Progenitor cell of endocrine pancreas (in vitro differentiated cells): ENCODE data around the gene STAT6. TPM values are rescaled to one million over a fixed set of nuclear protein-coding genes. Genes with fewer than 3 reads are reported as not detected.
A peak's percentile ranks its signal among the peaks of the same experiment; 100 is the strongest.

Source experiments
- DNase-seq: peaks from one replicate; pipeline ENCODE4 v3.0.0; 2021; ENCODE audit warnings: low spot score; ENCODE audit not compliant: unreplicated experiment
- H3K27ac Mint-ChIP-seq: 2 replicates; pipeline ENCODE4 v1.8.0; 2021; ENCODE audit warnings: mild to moderate bottlenecking, moderate library complexity, mixed read lengths
- H3K27me3 Mint-ChIP-seq: 2 replicates; pipeline ENCODE4 v1.8.0; 2021; ENCODE audit warnings: mixed read lengths
- H3K36me3 Mint-ChIP-seq: 2 replicates; pipeline ENCODE4 v1.8.0; 2022; ENCODE audit warnings: mixed read lengths; ENCODE audit not compliant: insufficient read depth
- H3K4me1 Mint-ChIP-seq: 2 replicates; pipeline ENCODE4 v1.8.0; 2021; ENCODE audit warnings: low read depth, mixed read lengths
- H3K4me3 Mint-ChIP-seq: 2 replicates; pipeline ENCODE4 v1.8.0; 2021; ENCODE audit warnings: low read depth, mild to moderate bottlenecking, moderate library complexity, mixed read lengths
- H3K9me3 Mint-ChIP-seq: 2 replicates; pipeline ENCODE4 v1.8.0; 2021; ENCODE audit warnings: low read depth, mixed read lengths
- CTCF ChIP-seq: fragments of 200-600 bp; sonication (generic); IDR thresholded peaks from one replicate; pipeline ENCODE4 v1.5.0; 2021; ENCODE audit warnings: antibody characterized with exemption, mild to moderate bottlenecking; ENCODE audit not compliant: unreplicated experiment
- long read RNA-seq: library from polyadenylated mRNA; unstranded; transcript quantifications from one replicate; pipeline ENCODE4 v2.0.0, GENCODE V29; 2020
- total RNA-seq: library from RNA; stranded (reverse); gene quantifications from 2 replicates; pipeline ENCODE4 v1.2.1, GENCODE V29; 2021

Gene STAT6
- 130 and 136 TPM in 2 replicates for total RNA-seq
- long read RNA-seq, full-length matches to known transcripts: 6 of 28 reads
- long read RNA-seq, partial matches to known transcripts: 13 of 28 reads
- long read RNA-seq, other reads (novel, unspliced or antisense): 9 of 28 reads

GRCh38 chr12:57111031-57111734 lies at the start of gene STAT6:
Gene STAT6, minus strand, starts transcription at chr12:57111362. Its CDS starts 3,084 bp downstream, at chr12:57108278.
- H3K27me3 Mint-ChIP-seq: peaks cover 4% of the 10 kb centered on the region
- H3K9me3 Mint-ChIP-seq: no peaks in the 10 kb centered on the region
- H3K27ac Mint-ChIP-seq: peak within 1 kb of the TSS; percentile 99
- no peak for DNase-seq
- peaks cover 28% of the 10 kb centered on the region for H3K4me1 Mint-ChIP-seq
- H3K4me3 Mint-ChIP-seq: peak within 1 kb of the TSS; percentile 83
- TF ChIP-seq CTCF: no peak
- H3K36me3 Mint-ChIP-seq: peaks cover 4% of the 10 kb centered on the region

- no peaks in the 10 kb centered on the region for H3K9me3 Mint-ChIP-seq
- no peak overlapping the region for H3K27ac Mint-ChIP-seq
- H3K27me3 Mint-ChIP-seq: no peaks in the 10 kb centered on the region
- TF ChIP-seq CTCF: no peak
- DNase-seq: no peak
- H3K36me3 Mint-ChIP-seq: peaks cover 33% of the 10 kb centered on the region
- H3K4me3 Mint-ChIP-seq: no peak overlapping the region
- no peaks in the 10 kb centered on the region for H3K4me1 Mint-ChIP-seq
These were observed 49.6 kb upstream of the STAT6 start for GRCh38 chr12:57160741-57161140.

GRCh38 chr12:57160040-57160439 lies 48.9 kb upstream of the STAT6 start:
- H3K4me1 Mint-ChIP-seq: no peaks in the 10 kb centered on the region
- H3K4me3 Mint-ChIP-seq: no peak overlapping the region
- no peaks in the 10 kb centered on the region for H3K9me3 Mint-ChIP-seq
- H3K27me3 Mint-ChIP-seq: no peaks in the 10 kb centered on the region
- no peak overlapping the region for H3K27ac Mint-ChIP-seq
- peaks cover 34% of the 10 kb centered on the region for H3K36me3 Mint-ChIP-seq
- TF ChIP-seq CTCF: no peak
- no peak for DNase-seq

- no peak overlapping the region for H3K27ac Mint-ChIP-seq
- no peak for DNase-seq
- H3K27me3 Mint-ChIP-seq: no peaks in the 10 kb centered on the region
- no peak overlapping the region for H3K4me3 Mint-ChIP-seq
- TF ChIP-seq CTCF: no peak
- peaks cover 29% of the 10 kb centered on the region for H3K36me3 Mint-ChIP-seq
- H3K4me1 Mint-ChIP-seq: no peaks in the 10 kb centered on the region
- H3K9me3 Mint-ChIP-seq: no peaks in the 10 kb centered on the region
These were observed 48.1 kb upstream of the STAT6 start for GRCh38 chr12:57159311-57159710.

GRCh38 chr12:57158665-57159064 lies 47.5 kb upstream of the STAT6 start:
- H3K9me3 Mint-ChIP-seq: no peaks in the 10 kb centered on the region
- no peaks in the 10 kb centered on the region for H3K27me3 Mint-ChIP-seq
- no peak overlapping the region for H3K4me3 Mint-ChIP-seq
- H3K4me1 Mint-ChIP-seq: no peaks in the 10 kb centered on the region
- no peak for TF ChIP-seq CTCF
- no peak for DNase-seq
- H3K27ac Mint-ChIP-seq: no peak overlapping the region
- peaks cover 30% of the 10 kb centered on the region for H3K36me3 Mint-ChIP-seq
